HG03108 (cell line): ENCODE results near the gene PCDHA13.
"Not testable (repeated sequence)": the region's sequence is repeated elsewhere in the genome, so short reads cannot be mapped to it uniquely, and the experiment has no call there.

Experiments used
- ATAC-seq: cut with Tn5 transposase; IDR thresholded peaks from one replicate; pipeline ENCODE4 v1.9.1; 2021; ENCODE audit warnings: moderate library complexity; ENCODE audit not compliant: unreplicated experiment

PCDHA13 gene

DNA sequence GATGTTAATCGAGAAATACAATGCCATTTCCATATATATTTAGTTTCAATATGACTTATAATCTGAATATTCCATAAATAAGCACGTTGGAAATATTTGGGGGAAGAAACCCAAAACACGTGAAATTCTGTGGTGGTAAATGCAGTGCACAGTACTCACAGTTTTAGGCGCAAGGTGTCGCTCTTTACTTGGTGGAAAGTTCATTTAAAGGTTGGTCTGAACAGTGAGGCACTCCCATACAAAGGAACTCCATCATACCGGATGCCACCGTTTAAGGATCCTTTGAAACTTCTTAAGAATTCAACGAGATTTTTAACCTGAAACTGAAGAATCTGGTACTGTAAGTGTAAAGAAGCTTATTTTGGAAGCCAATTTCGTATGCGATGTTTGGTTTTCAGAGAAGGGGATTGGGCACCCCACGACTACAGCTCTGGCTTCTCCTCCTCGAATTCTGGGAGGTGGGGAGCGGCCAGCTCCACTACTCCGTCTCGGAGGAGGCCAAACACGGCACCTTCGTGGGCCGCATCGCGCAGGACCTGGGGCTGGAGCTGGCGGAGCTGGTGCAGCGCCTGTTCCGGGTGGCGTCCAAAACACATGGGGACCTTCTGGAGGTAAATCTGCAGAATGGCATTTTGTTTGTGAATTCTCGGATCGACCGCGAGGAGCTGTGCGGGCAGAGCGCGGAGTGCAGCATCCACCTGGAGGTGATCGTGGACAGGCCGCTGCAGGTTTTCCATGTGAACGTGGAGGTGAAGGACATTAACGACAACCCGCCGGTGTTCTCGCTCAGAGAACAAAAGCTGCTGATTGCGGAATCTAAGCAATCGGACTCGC lies 13.0 kb upstream of the PCDHA13 start, which contains the start of gene PCDHA11:
TSS of gene PCDHA11 (plus strand) at position 237 of the 834 bp plus-strand sequence. CDS start at position 384, 147 bp downstream.
- ATAC-seq = no peak

- no peak for ATAC-seq
Measured at GRCh38 chr5:140869555-140869886, 12.4 kb upstream of the PCDHA13 start.

DNA sequence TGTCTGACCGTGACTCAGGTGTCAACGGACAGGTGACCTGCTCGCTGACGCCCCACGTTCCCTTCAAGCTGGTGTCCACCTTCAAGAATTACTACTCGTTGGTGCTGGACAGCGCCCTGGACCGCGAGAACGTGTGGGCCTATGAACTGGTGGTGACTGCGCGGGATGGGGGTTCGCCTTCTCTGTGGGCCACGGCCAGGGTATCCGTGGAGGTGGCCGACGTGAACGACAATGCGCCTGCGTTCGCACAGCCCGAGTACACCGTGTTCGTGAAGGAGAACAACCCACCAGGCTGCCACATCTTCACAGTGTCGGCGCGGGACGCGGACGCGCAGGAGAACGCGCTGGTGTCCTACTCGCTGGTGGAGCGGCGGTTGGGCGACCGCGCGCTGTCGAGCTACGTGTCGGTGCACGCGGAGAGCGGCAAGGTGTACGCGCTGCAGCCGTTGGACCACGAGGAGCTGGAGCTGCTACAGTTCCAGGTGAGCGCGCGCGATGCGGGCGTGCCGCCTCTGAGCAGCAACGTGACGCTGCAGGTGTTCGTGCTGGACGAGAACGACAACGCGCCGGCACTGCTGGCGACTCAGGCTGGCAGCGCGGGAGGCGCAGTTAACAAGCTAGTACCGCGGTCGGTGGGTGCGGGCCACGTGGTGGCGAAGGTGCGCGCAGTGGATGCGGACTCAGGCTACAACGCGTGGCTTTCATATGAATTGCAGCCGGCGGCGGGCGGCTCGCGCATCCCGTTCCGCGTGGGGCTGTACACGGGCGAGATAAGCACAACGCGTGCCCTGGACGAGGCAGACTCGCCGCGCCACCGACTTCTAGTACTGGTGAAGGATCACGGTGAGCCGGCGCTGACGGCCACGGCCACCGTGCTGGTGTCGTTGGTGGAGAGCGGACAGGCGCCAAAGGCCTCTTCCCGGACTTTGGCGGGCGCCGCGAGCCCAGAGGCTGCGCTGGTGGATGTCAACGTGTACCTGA lies 11.4 kb upstream of the PCDHA13 start:
- no peak for ATAC-seq

DNA sequence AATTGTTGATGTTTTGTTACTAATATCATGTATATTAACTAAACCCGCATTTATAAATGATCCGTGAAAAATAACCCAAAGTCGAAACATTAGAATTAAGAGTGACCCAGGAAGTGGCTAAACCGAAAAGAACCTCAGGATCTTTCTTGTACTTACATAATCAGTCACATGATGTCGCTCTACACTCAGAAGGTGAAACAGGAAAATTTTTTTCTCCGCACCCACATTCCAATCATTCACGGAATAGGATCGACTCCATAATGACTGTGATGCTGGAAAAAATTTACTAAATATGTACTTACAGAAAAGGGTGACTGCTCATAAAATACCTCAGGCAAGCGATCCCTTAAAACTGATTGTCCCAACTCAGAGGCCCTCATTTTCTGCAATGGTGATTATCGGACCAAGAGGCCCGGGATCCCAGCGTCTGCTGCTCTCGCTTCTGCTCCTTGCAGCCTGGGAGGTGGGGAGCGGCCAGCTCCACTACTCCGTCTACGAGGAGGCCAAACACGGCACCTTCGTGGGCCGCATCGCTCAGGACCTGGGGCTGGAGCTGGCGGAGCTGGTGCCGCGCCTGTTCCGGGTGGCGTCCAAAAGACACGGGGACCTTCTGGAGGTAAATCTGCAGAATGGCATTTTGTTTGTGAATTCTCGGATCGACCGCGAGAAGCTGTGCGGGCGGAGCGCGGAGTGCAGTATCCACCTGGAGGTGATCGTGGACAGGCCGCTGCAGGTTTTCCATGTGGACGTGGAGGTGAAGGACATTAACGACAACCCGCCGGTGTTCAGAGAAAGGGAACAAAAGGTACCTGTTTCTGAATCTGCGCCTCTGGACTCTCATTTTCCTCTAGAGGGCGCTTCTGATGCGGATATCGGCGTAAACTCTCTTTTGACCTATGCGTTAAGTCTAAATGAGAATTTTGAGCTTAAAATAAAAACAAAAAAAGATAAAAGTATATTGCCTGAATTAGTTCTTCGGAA lies 6.5 kb upstream of the PCDHA13 start, which contains the start of gene PCDHA12:
TSS of gene PCDHA12 (plus strand) at position 224 of the 981 bp plus-strand sequence. CDS start at position 389, 165 bp downstream.
- ATAC-seq = no peak

GRCh38 chr5:140876541-140877261 lies 5.2 kb upstream of the PCDHA13 start:
- not testable (repeated sequence) for ATAC-seq

DNA sequence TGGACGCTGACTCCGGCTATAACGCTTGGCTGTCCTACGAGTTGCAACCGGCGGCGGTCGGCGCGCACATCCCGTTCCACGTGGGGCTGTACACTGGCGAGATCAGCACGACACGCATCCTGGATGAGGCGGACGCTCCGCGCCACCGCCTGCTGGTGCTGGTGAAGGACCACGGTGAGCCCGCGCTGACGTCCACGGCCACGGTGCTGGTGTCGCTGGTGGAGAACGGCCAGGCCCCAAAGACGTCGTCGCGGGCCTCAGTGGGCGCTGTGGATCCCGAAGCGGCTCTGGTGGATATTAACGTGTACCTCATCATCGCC lies 4.7 kb upstream of the PCDHA13 start:
- ATAC-seq = no peak

DNA sequence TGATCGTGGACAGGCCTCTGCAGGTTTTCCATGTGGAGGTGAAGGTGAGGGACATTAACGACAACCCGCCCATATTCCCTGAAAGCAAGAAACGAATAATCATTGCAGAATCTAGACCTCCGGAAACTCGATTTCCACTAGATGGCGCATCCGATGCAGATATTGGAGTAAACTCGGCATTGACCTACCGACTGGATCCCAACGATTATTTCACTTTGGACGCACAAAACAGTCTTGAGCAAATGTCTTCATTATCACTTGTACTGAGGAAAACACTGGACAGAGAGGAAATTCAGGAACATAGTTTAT lies 621 bp downstream of the PCDHA13 start:
- no peak for ATAC-seq

DNA sequence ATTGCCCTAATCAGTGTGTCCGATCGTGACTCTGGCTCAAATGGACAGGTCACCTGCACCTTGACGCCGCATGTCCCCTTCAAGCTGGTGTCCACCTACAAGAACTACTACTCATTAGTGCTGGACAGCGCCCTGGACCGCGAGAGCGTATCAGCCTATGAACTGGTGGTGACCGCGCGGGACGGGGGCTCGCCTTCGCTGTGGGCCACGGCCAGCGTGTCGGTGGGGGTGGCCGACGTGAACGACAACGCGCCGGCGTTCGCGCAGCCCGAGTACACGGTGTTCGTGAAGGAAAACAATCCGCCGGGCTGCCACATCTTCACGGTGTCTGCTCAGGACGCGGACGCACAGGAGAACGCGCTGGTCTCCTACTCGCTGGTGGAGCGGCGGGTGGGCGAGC lies 1.4 kb downstream of the PCDHA13 start:
- ATAC-seq = no peak

DNA sequence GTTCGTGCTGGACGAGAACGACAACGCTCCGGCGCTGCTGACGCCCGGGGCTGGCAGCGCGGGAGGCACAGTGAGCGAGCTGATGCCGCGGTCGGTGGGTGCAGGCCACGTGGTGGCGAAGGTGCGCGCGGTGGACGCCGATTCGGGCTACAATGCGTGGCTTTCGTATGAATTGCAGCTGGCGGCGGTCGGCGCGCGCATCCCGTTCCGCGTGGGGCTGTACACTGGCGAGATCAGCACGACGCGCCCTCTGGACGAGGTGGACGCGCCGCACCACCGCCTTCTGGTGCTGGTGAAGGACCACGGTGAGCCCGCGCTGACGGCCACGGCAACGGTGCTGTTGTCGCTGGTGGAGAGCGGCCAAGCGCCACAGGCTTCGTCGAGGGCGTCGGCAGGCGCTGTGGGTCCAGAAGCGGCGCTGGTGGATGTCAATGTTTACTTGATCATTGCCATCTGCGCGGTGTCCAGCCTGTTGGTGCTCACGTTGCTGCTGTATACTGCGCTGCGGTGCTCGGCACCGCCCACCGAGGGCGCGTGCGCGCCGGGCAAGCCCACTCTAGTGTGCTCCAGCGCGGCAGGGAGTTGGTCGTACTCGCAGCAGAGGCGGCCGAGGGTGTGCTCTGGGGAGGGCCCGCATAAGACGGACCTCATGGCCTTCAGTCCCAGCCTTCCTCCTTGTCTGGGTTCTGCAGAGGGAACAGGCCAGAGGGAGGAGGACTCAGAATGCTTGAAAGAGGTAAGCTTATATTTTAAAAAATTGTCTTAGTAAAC lies 2.2 kb downstream of the PCDHA13 start:
- ATAC-seq = no peak

GRCh38 chr5:140916325-140916724 lies 34.4 kb downstream of the PCDHA13 start:
- ATAC-seq = no peak

DNA sequence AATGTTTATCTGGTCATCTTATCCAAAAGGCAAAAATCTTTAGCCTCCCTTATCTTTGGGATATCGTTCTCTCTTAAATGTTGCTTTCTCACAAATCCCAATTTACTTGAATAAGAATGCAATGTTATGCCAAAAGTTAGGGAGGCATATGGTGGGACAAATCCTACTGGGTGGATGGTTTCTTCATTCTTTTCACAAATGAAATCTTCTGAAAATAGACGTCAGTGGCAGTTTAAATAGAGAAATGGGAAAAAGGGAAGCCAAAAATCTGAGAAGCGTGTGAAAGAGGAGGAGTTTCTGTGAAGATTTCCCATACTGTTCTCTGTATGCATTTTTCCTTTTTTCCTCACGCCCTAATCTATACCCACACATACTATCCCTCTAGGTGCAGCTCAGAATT lies 41.7 kb downstream of the PCDHA13 start:
- no peak for ATAC-seq

DNA sequence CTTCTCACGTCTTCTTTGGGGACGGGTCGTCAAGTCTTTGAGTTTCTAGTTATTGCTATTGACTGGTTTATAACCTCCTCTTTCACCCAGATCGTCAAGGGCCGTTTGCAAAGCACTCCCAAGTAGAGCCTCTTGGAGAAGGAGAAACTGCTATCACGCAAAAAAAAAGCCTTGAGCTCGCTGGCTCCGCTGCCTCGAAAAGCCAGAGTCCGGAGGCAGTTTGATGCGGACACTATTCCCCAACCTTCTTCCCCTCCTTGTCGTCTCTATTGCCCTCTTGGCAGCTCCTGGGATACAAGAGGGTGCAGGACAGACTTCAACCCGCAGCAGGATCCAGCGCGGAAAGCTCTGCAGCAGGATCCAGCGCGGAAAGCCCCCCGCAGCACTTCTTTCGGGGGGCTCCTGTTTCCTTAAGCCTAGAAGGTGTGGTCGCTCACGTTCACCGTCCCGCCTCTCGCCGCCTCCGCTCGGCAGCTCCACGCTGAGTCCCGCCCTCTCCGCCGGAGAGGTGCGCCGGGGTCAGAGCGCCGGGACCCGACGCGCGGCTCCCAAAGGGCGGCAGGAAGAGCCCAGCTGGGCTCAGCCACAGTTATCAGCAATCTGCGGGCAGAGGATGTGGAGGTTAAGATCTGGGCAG lies 44.0 kb downstream of the PCDHA13 start, which contains the start of gene PCDHAC1:
TSS of gene PCDHAC1 (plus strand) at position 494 of the 637 bp plus-strand sequence. CDS start 594 bp downstream, outside the sequence.
- no peak for ATAC-seq

- no peak for ATAC-seq
Measured at GRCh38 chr5:140926443-140927227, 44.7 kb downstream of the PCDHA13 start.

DNA sequence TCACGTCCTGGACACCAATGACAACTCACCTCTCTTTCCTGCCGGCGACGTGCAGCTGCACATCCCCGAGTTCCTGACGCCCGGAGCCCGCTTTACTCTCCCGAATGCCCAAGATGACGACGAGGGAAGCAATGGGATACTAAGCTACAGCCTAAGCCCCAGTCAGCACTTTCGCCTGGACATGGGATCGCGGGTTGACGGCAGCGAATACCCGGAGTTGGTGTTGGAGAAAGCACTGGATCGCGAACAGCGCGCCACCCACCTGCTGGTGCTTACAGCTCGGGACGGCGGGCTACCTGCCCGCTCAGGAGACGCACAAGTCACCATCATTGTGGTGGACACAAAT lies 45.3 kb downstream of the PCDHA13 start:
- ATAC-seq = no peak
